Endothelial cell (in vitro differentiated cells): ENCODE measurements around the gene RBM18. TPM values are rescaled to one million over a fixed set of nuclear protein-coding genes. Genes with fewer than 3 reads are reported as not detected.
A peak's percentile ranks its signal among the peaks of the same experiment; 100 is the strongest.

Experiments used
- DNase-seq: peaks from one replicate; pipeline ENCODE4 v3.0.0; 2021; ENCODE audit warnings: low spot score
- H3K27ac Mint-ChIP-seq: one replicate; pipeline ENCODE4 v1.8.0; 2021; ENCODE audit warnings: mixed read lengths, inconsistent platforms; ENCODE audit not compliant: unreplicated experiment
- H3K27me3 Mint-ChIP-seq: one replicate; pipeline ENCODE4 v1.8.0; 2021; ENCODE audit warnings: mild to moderate bottlenecking, moderate library complexity, mixed read lengths, inconsistent platforms; ENCODE audit not compliant: unreplicated experiment
- H3K36me3 Mint-ChIP-seq: one replicate; pipeline ENCODE4 v1.8.0; 2021; ENCODE audit warnings: mild to moderate bottlenecking, low read depth, mixed read lengths, inconsistent platforms; ENCODE audit not compliant: unreplicated experiment
- H3K4me1 Mint-ChIP-seq: one replicate; pipeline ENCODE4 v1.8.0; 2021; ENCODE audit warnings: mild to moderate bottlenecking, mixed read lengths, inconsistent platforms; ENCODE audit not compliant: unreplicated experiment
- H3K4me3 Mint-ChIP-seq: one replicate; pipeline ENCODE4 v1.8.0; 2021; ENCODE audit warnings: mild to moderate bottlenecking, mixed read lengths, inconsistent platforms; ENCODE audit not compliant: unreplicated experiment
- H3K9me3 Mint-ChIP-seq: one replicate; pipeline ENCODE4 v1.8.0; 2021; ENCODE audit warnings: mixed read lengths, inconsistent platforms; ENCODE audit not compliant: unreplicated experiment
- CTCF ChIP-seq: fragments of 200-600 bp; sonication (generic); IDR thresholded peaks from one replicate; pipeline ENCODE4 v1.5.0; 2021; ENCODE audit warnings: antibody characterized with exemption; ENCODE audit not compliant: unreplicated experiment
- total RNA-seq: library from RNA; stranded (reverse); fragmentation: NEBNext Ultra II Directional; extraction: Animal tissue kit (Norgen Biotek cat#: 25700); gene quantifications from one replicate; pipeline ENCODE4 v1.2.1, GENCODE V29; 2021; ENCODE audit not compliant: unreplicated experiment

RBM18 gene
- total RNA-seq, 1 donor from 2014 or later: 22.2 TPM

- Mint-ChIP-seq H3K27ac (no peak overlapping the region), H3K4me3 (peak overlapping the region; percentile 31), H3K9me3 (peaks cover 4% of the 10 kb centered on the region), H3K36me3 (peaks cover 16% of the 10 kb centered on the region), H3K27me3 (peaks cover 38% of the 10 kb centered on the region), H3K4me1 (peaks cover 64% of the 10 kb centered on the region)
- DNase-seq: peak; percentile 33
- TF ChIP-seq CTCF: no peak
These were observed 43.3 kb downstream of the RBM18 start for GRCh38 chr9:122221183-122221811.

DNA sequence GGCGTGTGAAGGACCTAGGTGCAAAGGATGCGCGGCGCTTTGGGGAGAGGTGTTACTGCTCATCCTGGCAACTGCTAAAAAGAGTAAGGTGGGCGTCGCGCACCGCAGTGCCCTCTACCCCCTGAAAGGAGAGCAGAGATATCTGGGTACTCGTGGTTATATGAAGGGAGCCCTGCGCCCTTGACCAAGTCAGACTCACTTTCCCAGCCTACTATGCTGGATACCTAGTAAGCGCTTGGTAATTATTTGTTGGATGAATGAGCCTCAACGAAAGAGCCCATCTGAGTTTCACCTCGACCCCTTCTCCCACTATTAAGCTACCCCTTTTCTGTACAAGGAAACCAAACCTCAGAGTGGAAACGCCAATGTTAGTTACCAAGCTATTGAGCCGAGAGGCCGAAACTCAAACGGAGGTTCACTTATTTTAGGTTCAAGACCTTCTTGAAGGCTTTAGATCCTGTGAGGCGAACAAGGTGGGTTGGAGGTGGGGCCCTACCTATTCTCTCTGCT lies 43.9 kb downstream of the RBM18 start:
- no peak for DNase-seq
- Mint-ChIP-seq H3K36me3 (peaks cover 15% of the 10 kb centered on the region), H3K4me3 (peak overlapping the region; percentile 77), H3K27ac (no peak overlapping the region), H3K9me3 (peaks cover 4% of the 10 kb centered on the region), H3K27me3 (peaks cover 40% of the 10 kb centered on the region), H3K4me1 (peaks cover 63% of the 10 kb centered on the region)
- no peak for TF ChIP-seq CTCF

DNA sequence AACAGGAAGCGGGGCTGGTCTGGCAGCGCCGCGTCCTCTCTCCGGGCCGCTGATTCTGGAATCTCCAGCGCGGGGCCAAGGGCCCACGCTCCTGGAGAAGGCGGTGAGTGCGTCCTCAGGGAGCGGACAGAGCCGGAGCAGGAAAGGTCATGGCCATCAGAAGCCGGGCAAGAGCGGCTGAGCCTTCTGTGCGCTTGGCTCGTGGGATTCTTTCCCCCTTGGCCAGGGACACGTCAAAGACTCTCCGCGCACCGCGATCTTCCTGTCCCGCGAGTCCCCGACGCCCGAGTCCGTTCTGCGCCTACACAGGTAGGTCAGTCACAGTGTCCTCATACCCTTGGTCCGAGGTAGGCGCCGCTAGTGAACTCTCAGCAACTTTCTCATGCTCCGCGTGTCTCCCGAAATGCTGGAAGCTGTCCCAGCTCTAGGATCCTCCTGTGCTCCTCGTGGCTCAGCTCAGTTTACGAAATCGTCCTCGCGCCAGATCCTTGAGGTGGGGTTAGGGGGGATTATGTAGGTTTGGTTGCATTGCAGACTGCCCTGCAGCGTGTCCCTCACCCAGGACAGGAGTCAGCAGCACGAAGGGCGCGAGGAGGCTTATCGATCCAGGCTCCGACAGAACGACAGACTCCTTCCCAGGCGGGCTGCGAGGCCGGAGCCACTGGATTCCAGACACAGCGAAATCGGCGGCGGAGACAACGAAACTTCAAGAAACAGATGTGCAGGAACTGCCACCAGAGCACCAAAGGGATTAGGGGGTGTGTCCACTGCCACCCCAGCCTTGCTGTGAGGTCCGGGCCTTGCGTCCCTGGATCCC lies 44.6 kb downstream of the RBM18 start:
- H3K27me3 Mint-ChIP-seq: peaks cover 35% of the 10 kb centered on the region
- H3K27ac Mint-ChIP-seq: peak overlapping the region; percentile 57
- DNase-seq: peak; percentile 55
- H3K4me3 Mint-ChIP-seq: peak overlapping the region; percentile 80
- no peak for TF ChIP-seq CTCF
- peaks cover 60% of the 10 kb centered on the region for H3K4me1 Mint-ChIP-seq
- peaks cover 4% of the 10 kb centered on the region for H3K9me3 Mint-ChIP-seq
- peaks cover 17% of the 10 kb centered on the region for H3K36me3 Mint-ChIP-seq

DNA sequence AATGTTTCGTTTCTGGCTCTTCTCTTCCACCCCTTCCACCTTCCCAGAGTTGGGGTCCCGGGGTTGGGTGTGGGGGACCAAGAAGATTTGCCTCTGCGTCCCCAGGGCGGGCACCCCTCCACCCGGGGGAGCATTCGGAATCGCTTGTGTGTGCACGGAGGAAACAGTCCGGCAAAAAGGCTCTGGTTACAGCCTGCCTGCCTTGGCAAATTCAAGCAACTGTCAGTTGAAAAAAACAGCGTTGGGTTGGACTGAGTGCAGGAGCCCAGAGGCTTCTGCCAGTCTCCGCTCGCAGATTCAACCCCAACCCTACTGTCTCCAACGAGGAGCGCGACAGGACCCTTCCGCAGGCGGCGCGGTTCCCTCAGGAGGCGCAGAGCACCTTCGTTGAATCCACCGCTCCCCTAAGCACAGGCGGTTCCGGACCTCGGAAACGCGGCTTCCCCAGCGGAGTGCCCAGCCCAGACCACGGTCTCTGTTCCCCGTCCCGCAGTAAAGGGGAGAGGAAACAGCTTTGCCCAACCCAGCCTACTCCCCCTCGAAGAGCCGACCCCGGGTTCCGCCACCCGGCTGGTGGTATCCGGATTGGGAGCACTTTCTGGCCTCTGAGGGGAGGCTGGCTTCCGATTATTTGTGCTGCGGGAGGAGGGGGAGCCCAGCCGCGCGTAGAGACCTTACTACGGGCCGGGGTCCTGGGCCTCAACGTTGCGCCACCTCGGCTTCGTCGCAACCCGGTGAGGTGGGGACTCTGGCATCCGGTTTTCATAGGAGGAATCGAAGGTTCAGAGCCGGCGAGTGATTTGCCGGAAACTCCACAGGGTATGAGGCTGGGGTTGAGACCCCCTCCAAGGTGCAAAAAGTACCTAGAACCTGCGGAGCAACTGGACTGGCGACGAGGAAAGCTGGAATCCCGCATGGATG lies 45.4 kb downstream of the RBM18 start:
- no peak overlapping the region for H3K27ac Mint-ChIP-seq
- peaks cover 34% of the 10 kb centered on the region for H3K27me3 Mint-ChIP-seq

More for the DNA sequence above, 45.4 kb downstream of the RBM18 start:
- peaks cover 20% of the 10 kb centered on the region for H3K36me3 Mint-ChIP-seq
- H3K4me3 Mint-ChIP-seq: peak overlapping the region; percentile 80
- peak; percentile 46 for DNase-seq
- peaks cover 56% of the 10 kb centered on the region for H3K4me1 Mint-ChIP-seq
- no peak for TF ChIP-seq CTCF
- no peaks in the 10 kb centered on the region for H3K9me3 Mint-ChIP-seq
